NCI-H526 treated with DMSO at 0.1 percent for 48 hours (cell line): ENCODE measurements around the gene GALNT6.
A peak's percentile ranks its signal among the peaks of the same experiment; 100 is the strongest.

Experiments
- DNase-seq: peaks from one replicate; lab custom pipeline; 2025; lab: John Stamatoyannopoulos, UW

GALNT6 gene

GRCh38 chr12:51404627-51405026 is 13.4 kb upstream of the GALNT6 start:
- DNase-seq, result no peak

GRCh38 chr12:51403681-51404136 is 12.5 kb upstream of the GALNT6 start:
- no peak for DNase-seq

GRCh38 chr12:51403159-51403558 is 12.0 kb upstream of the GALNT6 start:
- DNase-seq, result no peak

DNA sequence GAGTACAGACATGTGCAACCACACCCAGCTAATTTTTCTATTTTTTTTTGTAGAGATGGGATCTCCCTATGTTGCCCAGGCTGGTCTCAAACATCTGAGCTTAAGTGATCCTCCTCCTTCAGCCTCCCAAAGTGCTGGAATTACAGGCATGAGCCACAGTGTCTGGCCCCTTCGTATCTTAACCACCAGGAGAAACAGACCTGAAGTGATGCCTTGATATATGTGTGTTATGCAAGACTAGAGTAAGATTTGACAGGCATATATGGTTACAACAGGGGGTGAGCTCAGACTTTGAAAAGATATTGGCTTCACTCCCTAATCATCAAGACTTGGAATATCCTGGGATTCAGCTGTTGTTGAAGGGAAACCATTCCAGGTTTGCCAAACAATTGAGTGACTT is 10.7 kb upstream of the GALNT6 start:
- no peak for DNase-seq

DNA sequence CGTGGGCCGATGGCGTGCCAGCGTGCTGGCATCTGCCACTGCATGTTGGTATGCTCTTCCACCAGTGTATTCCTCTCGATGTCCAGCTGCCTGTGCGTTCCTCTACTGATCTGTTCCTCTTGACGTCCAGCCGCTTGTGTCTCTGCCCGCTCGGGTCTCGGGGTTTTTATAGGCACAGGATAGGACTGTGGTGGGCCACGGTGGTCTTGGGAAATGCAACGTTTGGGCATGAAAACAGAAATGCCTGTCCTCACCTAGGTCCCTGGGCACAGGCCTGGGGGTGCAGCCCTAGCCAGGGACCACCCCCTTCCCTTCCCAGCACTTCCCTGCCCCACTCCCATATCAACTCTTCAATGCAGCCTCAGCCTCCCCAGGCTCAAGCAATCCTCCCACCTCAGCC is 10.3 kb upstream of the GALNT6 start:
- no peak for DNase-seq

DNA sequence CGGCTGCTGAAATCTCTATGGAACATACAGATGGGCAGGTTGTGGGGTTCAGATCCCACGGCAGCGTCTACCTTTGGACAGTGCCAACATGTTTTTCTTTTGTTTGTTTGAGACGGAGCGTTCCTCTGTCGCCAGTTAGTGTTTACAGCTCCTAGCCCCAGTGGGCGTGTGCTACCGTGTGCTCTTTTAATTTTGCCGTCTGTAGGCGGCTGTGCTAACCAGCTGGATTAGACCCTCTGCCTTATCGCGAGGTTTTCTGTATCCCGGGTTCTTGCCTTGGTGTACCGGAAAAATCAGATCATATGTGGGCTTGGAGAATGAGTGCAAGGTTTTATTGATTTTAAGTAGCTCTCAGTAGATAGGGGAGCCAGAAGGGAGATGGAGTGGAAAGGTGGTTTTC is 9.8 kb upstream of the GALNT6 start:
- DNase-seq, result no peak

- DNase-seq, result no peak
Measured at GRCh38 chr12:51399891-51400290, 8.7 kb upstream of the GALNT6 start.

DNA sequence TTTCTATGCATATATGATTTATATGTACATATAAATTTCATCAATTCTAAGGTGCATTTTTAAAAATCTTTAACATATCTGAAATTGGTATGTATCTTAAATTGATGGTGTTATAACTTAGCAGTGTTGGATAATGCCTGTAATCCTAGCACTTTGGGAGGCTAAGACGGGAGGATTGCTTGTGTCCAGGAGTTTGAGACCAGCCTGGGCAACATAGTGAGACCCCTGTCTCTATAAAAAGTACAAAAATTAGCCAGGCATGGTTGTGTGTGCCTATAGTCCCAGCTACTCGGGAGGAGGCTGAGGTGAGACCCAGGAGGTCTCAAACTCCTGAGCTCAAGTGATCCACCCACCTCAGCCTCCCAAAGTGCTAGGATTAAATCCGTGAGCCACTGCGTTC is 6.5 kb upstream of the GALNT6 start:
- no peak for DNase-seq

DNA sequence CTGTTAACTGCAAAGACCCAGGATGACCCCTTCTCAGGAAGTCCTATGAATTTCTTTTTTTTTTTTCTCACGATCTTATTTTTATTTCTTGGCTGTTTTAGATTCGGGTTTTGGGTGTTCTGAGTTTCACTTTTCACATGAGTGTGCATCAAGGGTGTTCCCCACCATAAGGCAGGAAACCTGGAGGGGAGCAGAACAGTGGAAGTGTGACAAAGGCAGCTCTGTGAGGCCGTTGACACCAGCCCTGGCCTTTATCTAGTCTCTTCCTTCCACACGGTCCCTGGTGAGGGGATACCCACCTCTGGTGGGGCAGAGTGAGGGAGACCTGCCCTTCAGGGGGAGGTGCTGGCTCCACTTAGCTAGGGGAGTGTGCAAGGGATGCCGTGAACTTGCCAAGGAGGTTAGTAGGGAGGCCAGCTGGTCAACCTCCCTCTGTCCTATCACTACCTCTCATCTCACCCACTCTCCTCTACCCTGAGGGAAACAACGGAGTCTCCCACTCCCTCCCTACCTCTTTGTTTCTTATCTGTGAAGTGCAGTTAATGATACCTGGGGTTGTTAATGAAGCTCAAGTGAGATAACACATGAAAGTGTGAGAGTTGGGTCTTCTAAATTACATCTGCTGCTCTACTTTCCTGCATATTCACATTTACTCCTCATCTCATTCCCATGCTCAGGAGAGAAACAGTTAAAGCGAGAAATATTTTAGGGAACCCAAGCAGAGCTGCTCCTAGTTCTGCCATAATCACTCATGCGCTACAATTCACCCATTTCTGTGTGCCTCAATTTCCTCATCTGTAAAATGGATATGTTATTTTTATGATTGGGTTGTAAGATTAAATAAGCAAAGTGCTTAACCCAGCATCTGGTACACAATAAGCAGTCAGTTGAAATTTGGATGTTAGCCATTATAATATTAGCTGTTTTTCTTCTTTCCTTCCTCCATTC is 4.4 kb upstream of the GALNT6 start:
- DNase-seq, result no peak

- no peak for DNase-seq
Measured at GRCh38 chr12:51393676-51394545, 2.7 kb upstream of the GALNT6 start.

GRCh38 chr12:51392556-51393237 is 1.5 kb upstream of the GALNT6 start:
- DNase-seq, result no peak

DNA sequence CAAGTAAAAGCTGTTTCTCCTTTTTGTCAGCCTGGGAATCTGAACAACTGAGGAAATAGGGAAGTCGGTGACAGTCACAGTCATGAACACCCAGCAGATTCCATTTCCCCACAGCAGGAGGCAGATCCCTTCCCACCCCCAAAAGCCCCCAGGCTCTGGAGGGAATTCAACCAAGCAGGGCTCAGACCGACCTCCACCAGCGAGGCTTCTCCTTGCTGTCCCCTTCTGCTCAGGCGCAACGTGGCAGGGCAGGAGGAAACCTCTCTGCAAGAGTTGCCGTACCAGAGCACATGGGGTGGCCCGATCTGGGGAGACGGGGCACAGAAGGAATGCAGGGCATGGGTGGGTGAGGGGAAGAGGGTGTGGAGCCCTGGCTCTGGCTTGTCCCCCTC is 319 bp downstream of the GALNT6 start:
- no peak for DNase-seq

DNA sequence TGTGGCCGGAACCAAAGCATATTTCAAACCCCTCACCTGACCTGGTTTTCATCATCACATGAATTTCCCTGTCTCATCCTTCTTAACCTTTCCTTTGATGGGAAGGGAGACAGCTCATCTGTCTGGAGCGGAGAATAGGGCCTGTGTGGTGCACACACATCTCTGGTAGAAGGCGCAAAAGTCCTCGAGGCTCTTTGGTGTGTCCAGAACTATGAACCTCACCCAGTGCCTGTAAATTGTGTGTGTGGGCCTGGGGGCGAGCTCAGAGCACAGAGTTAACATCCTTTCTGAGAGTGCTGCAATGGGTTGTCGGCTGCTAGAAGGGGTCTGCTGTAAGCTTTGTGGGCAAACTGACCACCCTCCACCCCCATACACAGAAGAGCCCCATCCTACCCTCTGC is 749 bp downstream of the GALNT6 start:
- no peak for DNase-seq

- no peak for DNase-seq
Measured at GRCh38 chr12:51389302-51389999, 1.8 kb downstream of the GALNT6 start.

DNA sequence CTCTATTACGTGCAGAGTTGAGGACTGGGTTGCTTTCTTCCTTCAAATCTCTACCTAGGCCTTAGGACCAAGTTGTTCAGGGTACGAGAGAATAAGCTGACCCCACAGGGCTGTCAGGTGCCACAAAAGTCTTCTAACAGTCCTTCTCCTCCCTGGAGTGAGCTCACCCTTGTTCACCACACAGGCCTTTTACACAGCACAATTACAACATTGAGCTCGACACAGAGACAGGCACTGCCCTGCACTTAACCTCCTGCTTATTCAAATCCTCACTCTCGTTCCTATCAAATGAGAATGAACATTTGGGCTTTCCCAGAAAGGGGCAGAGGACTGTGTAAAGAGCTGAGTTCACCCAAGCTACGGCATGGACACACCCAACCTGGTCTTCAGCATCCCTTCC is 2.4 kb downstream of the GALNT6 start:
- no peak for DNase-seq

GRCh38 chr12:51388069-51388799 is 3.0 kb downstream of the GALNT6 start:
- DNase-seq, result no peak

GRCh38 chr12:51386351-51386750 is 4.9 kb downstream of the GALNT6 start:
- peak; percentile 8 for DNase-seq

DNA sequence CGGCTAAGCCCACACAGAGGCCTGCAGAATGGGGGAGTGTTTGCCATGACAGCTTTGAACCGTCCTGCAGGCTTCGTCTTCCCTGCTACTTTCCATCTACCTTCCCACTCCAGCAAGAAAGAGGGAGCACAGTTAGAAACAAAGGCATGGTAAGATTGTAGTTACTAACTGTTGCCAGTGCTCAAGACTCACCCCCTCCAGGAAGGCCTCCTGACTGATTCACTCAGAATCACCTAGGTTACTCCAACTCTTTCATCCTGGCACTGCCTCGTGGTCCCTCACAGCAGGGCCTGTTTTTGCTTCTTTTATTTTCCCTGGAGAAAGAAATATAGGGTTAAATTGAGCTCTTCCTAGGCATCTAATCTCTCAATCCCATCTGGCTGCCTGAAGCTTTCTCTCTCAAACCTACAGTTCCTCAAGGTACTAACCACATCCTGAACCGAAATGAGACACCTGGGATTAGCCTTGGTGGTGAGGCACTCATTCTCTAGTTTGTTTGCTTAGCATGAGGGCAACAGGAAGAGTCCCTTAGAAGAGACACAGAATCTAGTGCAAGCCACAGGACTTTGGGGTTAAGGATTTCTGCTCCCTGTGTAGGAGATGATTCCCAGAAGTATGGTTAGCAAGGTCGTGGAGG is 7.8 kb downstream of the GALNT6 start:
- DNase-seq, result no peak

- DNase-seq, result no peak
Measured at GRCh38 chr12:51382173-51382572, 9.0 kb downstream of the GALNT6 start.
